GM19463 (cell line): ENCODE data around the gene SEC16B.

ENCODE experiments used
- ATAC-seq: cut with Tn5 transposase; IDR thresholded peaks from one replicate; pipeline ENCODE4 v1.9.1; 2021; ENCODE audit warnings: mild to moderate bottlenecking, moderate library complexity; ENCODE audit not compliant: unreplicated experiment

The SEC16B gene

DNA sequence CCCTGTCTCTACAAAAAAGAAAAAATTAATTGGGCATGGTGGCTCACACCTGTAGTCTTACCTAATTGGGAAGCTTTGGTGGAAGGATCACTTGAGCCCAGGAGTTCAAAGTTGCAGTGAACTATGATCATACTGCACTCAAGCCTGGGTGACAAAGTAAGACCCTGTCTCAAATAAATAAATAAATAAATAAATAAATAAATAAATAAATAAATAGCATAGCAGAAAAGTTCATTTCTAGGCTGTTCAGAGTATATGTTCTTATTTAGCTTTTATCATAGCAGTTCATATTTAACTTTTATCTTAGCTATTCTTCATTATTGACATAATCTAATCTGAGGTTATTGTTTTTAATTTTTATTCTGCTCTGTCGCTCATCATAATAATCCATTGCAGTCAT lies 8.7 kb upstream of the SEC16B start:
- ATAC-seq, result no peak

DNA sequence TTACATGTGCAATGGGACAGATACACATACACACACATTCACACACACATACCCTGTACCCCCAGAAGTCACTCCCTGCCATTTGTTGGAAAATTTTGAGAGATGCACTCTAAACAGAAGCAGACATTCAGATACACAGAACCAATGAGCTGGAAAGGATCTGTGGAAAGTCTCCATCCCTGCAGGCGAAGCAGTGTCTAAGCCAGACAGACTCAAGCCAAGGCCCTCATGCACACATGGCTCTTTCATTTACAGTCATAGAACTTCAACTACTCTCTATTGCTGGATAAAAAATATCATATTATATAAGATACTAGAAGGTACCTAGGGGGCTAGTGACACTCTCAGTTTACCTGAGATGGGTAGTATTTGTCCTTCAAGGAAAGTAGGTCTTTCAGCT lies 7.3 kb upstream of the SEC16B start:
- ATAC-seq, result no peak

DNA sequence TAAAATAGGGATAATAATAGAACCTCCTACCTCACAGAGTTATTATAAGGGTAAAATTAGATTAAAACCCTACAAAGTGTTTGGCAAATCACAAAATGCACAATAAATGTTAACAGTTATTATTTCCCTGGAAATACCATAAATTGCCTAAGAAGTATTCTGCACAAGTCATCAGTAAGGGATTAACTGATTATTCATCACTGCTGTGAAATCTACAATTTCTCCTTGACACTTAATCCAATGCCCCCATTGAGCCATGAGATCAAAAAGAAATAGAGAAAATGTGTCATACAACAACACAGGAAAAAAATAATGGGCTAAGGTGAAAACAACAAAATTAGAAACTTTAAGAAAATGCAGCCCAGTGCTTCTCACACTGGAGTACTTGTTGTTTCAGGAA lies 6.7 kb upstream of the SEC16B start:
- no peak for ATAC-seq

DNA sequence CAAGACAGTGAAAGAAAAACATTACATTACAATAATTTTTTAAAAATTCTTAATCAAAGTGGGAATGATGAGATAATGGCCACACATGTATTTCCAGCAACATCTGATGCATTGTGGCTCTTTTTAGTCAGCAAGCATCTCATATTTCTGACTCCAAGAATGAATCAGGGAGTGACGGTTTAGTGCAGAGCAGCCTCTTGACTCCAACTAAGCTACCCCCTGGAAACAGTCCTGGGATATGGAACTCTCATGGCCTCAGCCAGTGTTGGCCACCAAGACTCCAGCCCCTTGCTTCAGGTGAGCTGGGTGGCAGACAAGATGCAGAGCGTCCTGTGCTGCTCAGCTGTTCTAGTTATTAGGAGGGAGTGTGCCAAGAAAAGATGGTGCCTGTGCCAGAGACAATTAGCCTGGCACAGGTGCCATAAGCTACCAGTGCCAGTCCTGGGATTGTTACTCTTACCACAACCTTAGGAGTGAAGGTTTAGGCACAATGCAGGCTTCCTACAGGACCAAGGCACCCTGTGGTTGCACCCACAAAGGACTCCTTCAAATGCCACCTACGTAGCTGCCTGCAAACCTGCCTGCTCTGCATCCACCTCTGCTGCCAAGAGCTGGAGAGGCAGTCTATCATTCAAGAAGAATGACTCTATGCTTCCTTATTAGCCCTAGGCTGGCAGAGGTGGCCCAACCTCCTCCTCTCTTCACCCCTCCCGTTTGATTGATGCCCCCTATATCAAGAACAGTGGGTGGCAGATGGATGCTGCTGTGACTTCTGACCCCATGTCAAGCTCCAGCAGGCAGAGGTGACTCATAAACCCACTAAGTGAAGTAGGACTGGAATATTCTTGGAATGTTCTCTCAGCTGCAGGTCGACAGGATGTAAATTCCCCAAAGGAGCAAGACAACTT lies 6.0 kb upstream of the SEC16B start:
- no peak for ATAC-seq

DNA sequence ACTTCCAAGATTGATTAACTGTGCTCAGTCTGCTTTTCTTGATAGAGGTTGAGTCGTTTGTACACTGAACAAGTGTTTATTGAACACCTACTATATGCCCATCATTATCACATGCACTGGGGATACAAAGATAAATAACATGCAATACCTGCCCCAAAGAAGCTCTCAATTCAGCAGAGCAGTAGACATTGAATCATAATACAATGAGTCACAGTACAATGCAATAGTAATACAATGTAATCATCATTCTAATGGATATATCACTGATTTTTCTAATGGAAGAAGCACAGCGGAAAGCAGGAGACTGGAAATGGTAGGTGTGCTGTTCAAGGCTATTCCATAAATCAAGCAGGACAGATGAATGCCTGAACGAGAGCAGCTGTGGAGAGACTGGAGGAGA lies 3.7 kb upstream of the SEC16B start:
- ATAC-seq, result no peak

DNA sequence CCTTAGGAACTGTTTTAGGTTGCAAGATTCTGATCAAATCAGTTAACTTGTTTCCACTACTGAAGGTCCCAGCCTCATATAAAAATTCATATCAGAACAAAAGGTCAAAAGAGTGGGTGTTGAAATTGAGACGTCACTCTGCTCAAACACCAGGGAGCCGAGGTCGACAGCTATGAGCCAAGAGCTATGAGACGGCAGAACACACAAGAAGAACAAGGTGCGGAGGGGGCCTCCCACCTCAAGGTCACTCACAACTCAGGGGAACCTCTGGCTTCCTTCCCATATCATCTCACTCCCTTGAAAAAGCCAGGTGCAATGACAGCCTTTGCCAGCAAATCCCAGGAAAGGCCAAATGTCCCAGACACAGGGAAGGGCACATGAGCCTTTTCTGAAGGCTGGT lies 749 bp downstream of the SEC16B start:
- ATAC-seq, result no peak

DNA sequence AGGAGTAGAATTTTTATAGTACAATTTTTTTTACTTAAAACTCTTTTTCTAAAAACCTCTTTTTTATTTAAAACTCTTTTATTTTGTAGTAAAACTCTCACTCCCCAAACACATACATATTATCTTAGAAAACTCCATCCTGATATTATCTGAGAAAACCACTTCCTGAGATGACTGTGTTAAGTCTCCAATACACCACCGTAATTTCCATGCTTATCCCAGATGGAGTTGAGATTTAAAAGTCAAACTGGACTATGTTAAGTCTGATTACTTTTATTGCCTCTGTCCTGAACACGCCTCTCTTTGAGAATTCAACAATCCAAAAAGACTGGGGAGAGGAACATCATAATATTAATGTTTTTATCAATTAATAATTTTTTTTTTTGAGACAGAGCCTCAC lies 3.7 kb downstream of the SEC16B start:
- ATAC-seq, result no peak

DNA sequence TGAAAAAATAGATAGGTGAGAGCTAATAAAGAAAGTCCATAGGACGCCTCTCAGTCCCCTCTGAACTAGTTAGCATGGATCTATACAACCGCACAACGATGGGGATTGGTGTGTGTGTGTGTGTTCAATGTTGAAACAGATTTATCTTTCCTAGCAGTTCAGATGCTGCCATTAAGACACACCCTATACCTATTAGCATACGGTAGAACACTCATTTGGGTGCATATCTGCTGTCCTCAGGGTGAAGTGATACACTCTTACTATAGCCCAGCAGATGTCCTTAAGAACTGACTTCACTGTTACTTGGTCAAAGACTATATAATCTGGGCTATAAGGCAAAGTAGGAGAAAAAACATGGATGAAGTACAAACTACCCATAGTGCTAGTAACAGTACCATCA lies 4.6 kb downstream of the SEC16B start:
- ATAC-seq, result no peak

DNA sequence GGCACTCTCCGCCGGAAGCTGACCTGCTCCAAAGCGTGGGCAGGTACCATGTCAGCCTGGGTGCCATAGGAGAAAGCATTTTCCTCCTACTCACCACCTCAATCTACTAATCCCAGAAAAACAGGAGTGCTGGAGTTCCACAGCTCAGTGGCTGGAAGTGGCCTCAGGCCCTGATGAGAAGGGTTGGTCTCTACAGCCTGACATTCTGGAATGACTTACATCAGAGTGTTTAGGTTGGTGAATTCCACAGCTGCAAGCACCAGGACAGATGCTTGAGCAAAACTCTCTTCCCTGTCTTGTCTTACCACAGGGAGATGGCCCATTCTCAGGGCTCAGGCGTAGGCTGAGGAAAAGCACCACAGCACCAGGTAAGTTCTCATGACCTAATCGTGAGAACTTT lies 5.5 kb downstream of the SEC16B start:
- ATAC-seq, result no peak

DNA sequence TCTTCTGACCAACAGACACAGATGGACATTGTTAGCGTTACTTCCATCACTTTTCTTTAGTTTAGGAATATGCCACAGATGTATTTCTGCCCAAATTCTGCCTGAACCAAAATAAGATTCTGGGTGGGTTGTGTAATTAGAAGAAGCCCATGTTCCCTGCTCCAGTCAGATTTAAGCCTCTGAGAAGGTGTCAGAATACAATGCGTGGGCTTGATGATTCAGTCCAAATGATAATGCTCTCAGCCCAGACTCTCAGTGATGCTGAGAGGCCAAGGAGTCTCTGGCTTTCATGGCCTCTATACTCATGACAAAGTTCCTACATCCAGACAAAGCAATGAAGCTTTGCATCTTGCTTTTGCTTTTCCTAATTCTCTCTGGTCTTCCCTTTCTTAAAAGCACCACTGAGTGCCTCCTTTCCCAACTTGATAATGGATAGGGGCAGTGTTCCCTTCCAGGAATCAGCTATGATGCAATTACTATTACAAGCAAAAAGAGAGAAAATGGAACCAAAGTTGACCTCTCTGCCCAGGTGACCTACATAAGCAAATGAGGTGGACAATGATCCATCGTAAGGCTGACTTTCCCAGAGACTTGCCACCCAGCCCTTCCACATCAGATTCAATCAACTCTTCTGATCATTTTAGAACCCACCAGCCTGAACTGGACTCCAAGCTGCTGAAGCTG lies 8.8 kb downstream of the SEC16B start:
- no peak for ATAC-seq

DNA sequence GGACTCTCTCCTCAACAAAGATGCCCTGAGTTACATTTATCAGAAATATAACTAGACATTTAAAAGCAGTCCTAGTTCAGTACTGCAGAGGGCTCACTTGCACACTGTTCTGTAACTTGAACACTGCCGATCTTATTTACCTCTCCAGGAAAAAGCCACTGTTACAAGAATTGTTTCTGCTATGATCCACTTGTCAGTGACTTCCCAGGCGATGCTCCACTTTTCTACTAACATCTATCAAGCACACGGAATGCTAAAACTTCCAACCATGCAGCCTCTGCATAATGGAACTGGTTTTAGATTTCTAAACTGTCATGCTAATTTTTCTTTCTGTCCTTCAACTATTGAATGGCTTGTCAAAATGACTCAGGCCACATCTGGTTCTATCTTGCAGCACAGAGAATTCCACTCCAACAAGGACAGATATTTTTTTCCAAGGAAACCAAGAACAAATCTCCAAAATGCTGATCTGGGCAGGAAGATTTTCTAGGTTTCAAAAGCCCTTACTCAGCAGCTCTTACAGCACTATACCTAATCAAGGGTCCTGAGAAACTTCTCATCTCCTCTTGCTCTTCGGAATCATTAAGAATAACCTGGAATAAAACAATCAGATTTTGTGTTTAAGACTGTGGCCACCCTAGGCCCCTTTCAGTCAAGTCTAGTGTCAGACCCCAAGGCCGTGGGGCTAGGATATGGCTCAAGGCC lies 9.9 kb downstream of the SEC16B start:
- no peak for ATAC-seq

DNA sequence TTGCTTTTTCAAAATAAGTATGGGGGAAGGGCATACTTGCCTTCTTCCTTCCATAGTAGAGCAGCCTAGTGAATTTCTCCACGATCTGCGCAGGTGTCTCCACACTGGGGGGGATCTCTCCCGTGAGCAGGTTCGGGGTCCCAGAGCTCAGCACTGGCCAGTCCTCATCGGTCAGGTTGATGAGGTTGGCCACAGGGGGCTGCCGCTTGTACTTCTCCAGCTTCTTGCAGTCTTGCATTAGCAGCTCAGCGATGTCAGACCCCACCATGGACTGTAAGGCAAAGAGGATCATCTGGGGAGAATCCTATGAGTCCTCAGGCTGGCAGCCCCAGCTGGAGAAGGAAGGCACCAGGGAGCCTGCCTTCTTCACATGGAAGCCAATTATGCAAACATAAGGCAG lies 11.8 kb downstream of the SEC16B start:
- no peak for ATAC-seq

DNA sequence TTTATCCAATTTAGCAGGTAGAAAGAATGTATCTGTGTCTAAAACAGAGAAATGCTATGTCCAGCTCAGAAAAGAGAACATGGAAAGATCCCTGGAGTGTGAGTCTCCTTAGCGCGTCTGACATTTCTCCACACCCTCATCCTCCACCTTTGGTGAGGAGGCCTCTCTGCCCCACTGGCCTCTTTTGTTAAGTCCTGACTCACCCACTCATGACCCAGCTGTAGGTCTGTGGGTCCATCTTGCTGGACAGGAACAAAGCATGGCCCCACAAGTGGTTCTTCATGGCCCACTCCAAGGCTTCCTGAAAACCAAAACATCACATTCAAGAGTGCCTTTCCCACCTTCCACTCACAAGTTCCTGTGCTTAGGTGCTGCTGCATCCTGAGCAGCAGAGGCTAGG lies 15.8 kb downstream of the SEC16B start:
- no peak for ATAC-seq

DNA sequence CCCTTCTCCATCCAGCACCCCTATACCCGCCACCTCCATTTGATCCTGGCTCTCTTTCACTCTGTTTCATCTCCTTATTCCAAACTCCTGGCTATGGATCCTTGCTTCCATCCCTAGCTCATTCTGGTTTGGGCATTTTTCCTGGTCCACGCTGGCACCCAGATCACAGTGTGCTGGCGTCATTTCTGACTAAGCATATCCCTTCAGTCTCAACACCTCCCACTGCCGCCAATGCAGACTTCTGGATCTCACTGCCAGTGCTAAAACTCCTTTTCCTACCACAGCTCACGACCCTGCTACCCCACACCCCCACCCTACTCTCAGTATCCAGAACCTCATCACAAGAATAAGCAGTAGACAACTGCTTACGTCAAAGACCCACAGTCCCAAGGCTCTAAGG lies 16.3 kb downstream of the SEC16B start:
- ATAC-seq, result no peak

DNA sequence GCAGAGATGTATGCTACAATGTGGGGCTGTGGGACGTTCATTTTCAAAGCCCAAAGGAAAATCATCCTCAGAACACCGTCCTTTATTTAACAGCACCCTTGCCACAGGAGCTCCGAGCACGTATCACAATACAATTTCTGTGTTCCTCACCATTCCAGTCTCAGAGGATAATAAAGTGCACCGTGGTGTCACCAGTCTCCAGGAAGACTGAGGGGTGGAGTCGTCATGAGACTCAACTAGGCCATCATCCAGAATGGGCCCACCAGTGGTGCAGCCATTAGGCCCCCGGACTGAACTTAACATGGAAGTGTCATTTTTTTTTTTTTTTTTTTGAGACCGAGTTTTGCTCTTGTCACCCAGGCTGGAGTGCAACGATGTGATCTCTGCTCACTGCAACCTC lies 17.2 kb downstream of the SEC16B start:
- ATAC-seq, result no peak

DNA sequence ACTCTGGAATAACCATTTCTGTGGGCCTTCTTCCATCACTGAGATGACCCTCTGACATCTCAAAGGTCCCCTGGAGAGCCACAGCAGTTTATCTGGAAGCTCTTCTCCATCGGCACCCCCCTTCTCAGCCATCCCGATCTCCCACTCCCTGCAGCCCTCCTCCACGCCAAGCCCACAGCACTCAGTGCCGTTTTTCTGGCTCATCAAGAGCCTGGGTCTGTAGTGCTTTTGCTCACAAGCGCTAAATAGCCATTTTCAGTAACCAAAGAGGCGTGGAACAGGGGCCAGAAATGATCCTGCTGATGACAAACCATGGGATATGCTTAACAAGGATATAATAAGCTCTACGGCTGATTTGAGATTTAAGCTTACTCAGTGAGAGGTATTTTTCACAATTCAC lies 17.6 kb downstream of the SEC16B start:
- no peak for ATAC-seq

DNA sequence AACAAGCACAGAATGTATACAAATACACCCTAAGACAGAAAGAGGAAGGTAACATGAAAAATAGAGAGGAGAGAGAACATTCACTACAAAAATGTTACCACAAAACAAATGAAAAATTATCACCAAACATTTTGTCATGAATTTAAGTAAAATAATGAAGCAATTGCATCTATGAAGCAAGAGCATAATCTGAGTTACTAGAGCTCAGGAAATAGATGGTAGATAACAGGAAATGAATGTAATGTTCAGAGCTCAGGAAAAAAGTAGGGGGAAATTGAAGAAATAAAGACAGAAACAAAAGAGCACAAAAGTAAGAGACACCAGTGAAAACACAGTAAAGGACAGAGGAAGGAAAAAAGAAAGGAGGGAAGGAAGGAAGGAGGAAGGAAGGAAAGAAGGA lies 19.4 kb downstream of the SEC16B start:
- ATAC-seq, result no peak

DNA sequence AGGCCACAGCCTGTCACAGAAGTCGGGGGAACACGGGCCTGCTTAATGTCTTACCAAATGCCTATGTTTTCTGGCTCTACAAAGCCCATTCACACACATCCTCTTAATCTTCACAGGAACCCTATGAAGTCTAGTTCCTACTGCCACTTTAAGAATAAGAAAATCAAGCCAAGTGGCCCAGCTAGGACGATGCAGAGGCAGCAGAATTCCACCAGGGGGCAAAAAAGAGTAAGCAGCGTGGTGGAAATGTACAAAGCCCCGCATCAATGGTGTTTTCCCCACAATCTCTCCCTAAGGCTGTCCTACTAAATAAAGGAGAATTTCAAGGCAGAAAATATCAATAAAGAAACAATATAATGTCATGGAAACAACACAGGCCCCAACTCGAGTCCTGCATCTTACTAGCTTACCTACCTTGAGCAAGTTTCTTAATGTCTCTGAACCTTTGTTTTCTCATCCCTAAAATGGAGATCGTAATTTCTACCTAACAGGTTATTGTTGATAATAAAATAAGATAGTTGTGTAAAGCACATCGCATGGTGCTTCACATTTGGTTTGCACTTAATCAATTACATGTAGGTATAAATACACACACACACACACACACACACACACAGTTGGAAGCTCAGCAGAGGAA lies 21.4 kb downstream of the SEC16B start:
- ATAC-seq, result peak; percentile 74

DNA sequence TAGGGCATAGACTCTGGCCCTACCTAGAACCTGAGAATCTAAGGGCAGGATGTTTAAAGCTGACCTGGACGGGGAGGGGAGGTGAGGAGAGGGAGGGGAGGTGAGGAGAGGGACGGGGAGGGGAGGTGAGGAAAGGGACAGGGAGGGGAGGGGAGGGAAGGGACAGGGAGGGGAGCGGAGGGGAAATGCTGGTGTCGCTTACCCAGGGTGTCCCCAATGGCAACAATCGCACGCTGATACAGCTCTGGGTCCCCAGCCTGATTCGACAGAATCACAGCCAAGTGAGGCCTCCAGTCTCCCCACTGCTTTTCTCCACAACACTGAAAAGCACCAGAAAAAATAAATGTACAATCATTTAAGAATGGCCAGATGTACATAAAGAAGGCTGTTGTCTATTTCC lies 22.2 kb downstream of the SEC16B start:
- ATAC-seq, result no peak

DNA sequence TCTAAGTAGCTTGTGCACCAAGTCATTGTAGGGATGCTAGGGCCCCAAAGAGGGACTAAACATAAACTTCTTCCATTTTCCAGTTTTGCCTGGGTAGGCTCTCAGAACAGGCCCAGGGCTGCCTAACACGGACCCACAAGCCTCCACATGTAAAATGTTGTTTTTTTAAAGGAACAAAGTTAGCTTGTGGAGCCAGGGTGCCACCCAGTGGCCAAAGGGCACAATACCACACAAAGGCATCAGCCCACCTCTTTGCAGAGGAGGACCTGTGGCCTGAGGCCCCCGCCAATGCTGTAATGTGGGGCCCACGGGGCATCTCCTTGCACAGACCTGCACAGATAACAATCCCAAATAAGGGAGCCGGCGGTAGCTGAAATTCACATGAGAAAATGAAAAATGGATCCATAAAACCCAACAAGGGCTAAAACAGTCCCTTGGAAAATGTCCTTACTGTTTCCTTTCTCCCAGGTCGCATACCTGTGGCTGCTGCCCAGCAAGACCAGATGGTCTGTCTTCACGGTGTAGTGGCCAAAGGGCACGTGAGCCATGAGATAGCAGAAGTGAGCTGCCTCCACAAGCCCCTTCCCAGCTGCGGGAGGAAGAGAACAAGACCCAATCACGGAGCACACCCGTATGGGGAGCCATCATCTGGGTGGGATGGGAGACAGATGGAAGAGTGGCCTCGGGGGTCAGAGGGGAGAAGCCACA lies 23.8 kb downstream of the SEC16B start:
- peak; percentile 72 for ATAC-seq
